MM.1S (cell line): ENCODE measurements around the gene RTRAF.

Source experiments
- EZH2phosphoT487 ChIP-seq: fragments of 300-600 bp; sonication (generic); IDR thresholded peaks from 2 replicates; pipeline ENCODE4 v1.6.1; 2018; ENCODE audit warnings: antibody characterized with exemption, low read length
- TF ChIP-seq, protein P1 (sequence below): fragments of 300-600 bp; sonication (generic); IDR thresholded peaks from 2 replicates; pipeline ENCODE4 v1.5.1; 2016; ENCODE audit warnings: antibody characterized with exemption, low read length, mixed read lengths

DNA sequence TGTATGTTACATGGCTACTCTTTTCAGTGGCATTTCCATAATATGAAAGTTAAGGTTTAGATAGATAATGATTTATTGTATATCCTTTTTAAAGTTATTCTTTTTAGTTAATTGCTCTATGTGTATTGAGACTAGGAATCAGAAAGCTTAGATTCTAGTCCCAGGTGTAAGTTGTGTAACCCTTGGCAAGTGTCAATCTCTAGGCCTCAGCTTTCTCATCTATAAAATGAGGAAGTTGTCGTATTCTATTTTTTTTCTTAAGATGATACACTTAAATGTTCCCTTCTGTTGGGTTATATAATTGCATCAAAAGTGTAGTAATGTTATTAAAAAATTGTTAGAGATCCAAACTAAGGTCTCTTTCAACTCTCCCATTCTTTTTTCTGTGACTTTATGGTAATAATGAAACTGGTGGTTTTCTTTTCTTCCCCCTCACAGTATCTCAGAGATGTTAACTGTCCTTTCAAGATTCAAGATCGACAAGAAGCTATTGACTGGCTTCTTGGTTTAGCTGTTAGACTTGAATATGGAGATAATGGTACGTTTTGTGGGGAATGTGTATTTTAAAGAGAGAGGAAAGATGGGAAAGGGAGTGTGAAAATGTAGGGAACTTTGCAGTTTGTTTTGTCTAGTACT is 4.1 kb downstream of the RTRAF start:
- TF ChIP-seq, protein P1, sequence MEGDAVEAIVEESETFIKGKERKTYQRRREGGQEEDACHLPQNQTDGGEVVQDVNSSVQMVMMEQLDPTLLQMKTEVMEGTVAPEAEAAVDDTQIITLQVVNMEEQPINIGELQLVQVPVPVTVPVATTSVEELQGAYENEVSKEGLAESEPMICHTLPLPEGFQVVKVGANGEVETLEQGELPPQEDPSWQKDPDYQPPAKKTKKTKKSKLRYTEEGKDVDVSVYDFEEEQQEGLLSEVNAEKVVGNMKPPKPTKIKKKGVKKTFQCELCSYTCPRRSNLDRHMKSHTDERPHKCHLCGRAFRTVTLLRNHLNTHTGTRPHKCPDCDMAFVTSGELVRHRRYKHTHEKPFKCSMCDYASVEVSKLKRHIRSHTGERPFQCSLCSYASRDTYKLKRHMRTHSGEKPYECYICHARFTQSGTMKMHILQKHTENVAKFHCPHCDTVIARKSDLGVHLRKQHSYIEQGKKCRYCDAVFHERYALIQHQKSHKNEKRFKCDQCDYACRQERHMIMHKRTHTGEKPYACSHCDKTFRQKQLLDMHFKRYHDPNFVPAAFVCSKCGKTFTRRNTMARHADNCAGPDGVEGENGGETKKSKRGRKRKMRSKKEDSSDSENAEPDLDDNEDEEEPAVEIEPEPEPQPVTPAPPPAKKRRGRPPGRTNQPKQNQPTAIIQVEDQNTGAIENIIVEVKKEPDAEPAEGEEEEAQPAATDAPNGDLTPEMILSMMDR, result no peak
- TF ChIP-seq EZH2phosphoT487, result no peak
